Adipocyte (in vitro differentiated cells): ENCODE results near the gene NFIA.
A peak's percentile ranks its signal among the peaks of the same experiment; 100 is the strongest.

Experiments
- DNase-seq: peaks from one replicate; pipeline ENCODE4 v3.0.0-alpha.2; 2015; ENCODE audit warnings: low read depth
- H3K27me3 ChIP-seq: replicated peaks from 2 replicates; pipeline ENCODE4 v1.7.0; 2013; ENCODE audit warnings: mild to moderate bottlenecking, low read length, moderate library complexity; ENCODE audit not compliant: control insufficient read depth, insufficient read depth
- H3K36me3 ChIP-seq: 2 replicates; pipeline ENCODE4 v1.7.0; 2013; ENCODE audit warnings: low read length, mild to moderate bottlenecking, moderate library complexity; ENCODE audit not compliant: control insufficient read depth, insufficient read depth, severe bottlenecking
- H3K4me1 ChIP-seq: 2 replicates; pipeline ENCODE4 v1.7.0; 2013; ENCODE audit warnings: mild to moderate bottlenecking, low read length, moderate library complexity; ENCODE audit not compliant: control insufficient read depth, insufficient read depth
- H3K4me3 ChIP-seq: 2 replicates; pipeline ENCODE4 v1.7.0; 2013; ENCODE audit warnings: mild to moderate bottlenecking, low read length, moderate library complexity
- H3K9ac ChIP-seq: 2 replicates; pipeline ENCODE4 v1.7.0; 2013; ENCODE audit warnings: mild to moderate bottlenecking, low read length, moderate library complexity
- H3K9me3 ChIP-seq: 2 replicates; pipeline ENCODE4 v1.7.0; 2013; ENCODE audit warnings: mild to moderate bottlenecking, low read length, moderate library complexity; ENCODE audit not compliant: control insufficient read depth

NFIA gene

GRCh38 chr1:61307422-61308142, 225.2 kb downstream of the NFIA start:
- no peak for DNase-seq
- Histone ChIP-seq H3K4me3 (no peak overlapping the region), H3K9me3 (no peaks in the 10 kb centered on the region), H3K36me3 (no peaks in the 10 kb centered on the region), H3K9ac (no peak overlapping the region), H3K27me3 (no peaks in the 10 kb centered on the region), H3K4me1 (peaks cover 9% of the 10 kb centered on the region)

- no peak overlapping the region for H3K9ac ChIP-seq
- no peaks in the 10 kb centered on the region for H3K27me3 ChIP-seq
- H3K9me3 ChIP-seq: no peaks in the 10 kb centered on the region
- H3K36me3 ChIP-seq: no peaks in the 10 kb centered on the region
- no peak overlapping the region for H3K4me3 ChIP-seq
- peaks cover 6% of the 10 kb centered on the region for H3K4me1 ChIP-seq
- DNase-seq: no peak
Measured at GRCh38 chr1:61310057-61310456, 227.7 kb downstream of the NFIA start.

DNA sequence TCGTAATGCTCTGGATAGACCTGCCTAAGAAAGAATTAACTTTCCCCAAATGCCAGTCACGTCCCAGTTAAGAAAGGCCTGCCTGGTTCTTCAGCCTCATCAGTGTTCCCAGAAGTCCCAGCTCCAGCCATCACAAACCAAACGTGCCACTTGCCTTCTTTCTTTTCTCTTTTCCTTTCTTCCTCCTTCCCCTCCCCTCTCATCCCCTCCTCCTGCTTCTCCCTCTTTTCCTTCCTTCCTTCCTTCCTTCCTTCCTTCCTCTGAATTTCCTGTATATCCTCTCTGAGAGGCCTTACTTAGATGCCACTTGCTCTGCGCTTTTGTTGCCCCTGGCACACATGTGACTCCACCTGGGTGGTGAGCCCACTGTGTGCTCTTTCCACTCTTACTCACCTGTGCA, 228.2 kb downstream of the NFIA start:
- H3K36me3 ChIP-seq: no peaks in the 10 kb centered on the region
- H3K4me3 ChIP-seq: no peak overlapping the region
- H3K4me1 ChIP-seq: peaks cover 6% of the 10 kb centered on the region

DNA sequence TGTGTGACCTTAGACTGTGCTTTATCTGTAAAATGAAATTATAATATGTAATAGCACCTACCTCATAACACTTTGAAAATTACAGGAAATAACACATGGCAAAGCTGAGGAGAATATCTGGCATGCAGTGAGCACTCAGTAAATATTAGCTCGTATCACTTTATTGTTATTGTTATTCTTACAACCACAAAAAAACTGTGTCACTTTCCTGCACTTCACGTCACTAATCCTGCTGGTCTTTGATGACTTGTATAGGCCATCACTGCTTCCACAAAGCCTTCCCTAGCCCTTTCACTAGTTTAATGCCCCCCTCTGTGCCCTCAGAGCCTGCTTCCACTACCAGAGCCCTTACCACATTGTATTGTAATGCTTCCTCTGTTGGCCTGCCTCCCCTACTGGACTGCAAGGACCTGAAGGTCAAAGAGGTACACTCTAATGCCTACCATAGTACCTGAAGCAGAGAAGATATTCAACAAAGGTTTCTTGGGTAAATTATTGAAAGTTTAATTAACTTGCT, 231.6 kb downstream of the NFIA start:
- no peaks in the 10 kb centered on the region for H3K36me3 ChIP-seq
- peaks cover 12% of the 10 kb centered on the region for H3K4me1 ChIP-seq
- no peak overlapping the region for H3K4me3 ChIP-seq
- no peaks in the 10 kb centered on the region for H3K27me3 ChIP-seq
- no peak for DNase-seq
- H3K9me3 ChIP-seq: no peaks in the 10 kb centered on the region
- no peak overlapping the region for H3K9ac ChIP-seq

More for the DNA sequence above, 228.2 kb downstream of the NFIA start:
- H3K9me3 ChIP-seq: no peaks in the 10 kb centered on the region
- H3K9ac ChIP-seq: no peak overlapping the region
- H3K27me3 ChIP-seq: no peaks in the 10 kb centered on the region
- DNase-seq: no peak

DNA sequence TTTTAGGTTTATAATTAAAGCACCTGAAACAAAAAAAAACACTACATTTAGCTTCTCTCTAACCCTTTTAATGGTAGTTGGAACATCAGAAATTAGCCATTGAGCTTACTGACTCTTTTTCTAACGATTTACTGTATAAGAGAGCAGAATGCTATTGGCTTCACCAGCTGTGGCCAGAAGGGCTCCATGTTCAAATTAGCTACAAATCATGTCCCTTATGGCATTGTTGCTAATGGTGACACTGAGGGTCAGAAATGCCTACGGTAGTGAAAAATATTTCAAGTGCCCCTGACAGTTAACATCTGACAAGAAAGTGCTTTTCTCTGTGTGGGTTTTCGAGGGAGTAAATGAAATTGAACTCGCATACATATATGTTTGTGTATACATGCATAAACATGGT, 232.7 kb downstream of the NFIA start:
- no peak for DNase-seq
- no peak overlapping the region for H3K4me3 ChIP-seq
- no peaks in the 10 kb centered on the region for H3K9me3 ChIP-seq
- no peaks in the 10 kb centered on the region for H3K36me3 ChIP-seq
- H3K27me3 ChIP-seq: no peaks in the 10 kb centered on the region
- no peak overlapping the region for H3K9ac ChIP-seq
- H3K4me1 ChIP-seq: peaks cover 23% of the 10 kb centered on the region

DNA sequence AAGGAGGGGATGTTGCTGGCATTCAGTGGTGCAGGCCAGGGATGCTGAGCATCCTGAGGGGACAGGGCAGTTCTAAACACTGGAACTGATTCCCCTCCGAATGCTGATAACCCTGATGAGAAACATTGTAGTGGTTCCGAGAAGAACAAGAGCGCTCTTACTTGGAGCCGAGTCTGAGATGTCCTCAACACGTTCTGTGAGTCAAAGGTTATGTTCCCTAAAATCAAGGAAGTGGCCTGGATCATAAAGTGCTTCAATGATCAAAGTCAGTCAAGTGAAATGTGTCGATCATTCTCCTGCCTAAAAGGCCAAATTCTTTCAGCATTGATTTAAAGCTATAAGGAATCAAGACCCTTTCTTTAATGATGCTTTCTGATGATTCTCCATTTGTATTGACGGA, 234.1 kb downstream of the NFIA start:
- Histone ChIP-seq H3K4me1 (peaks cover 30% of the 10 kb centered on the region), H3K27me3 (no peaks in the 10 kb centered on the region), H3K4me3 (no peak overlapping the region), H3K9me3 (no peaks in the 10 kb centered on the region), H3K36me3 (no peaks in the 10 kb centered on the region), H3K9ac (no peak overlapping the region)
- no peak for DNase-seq

DNA sequence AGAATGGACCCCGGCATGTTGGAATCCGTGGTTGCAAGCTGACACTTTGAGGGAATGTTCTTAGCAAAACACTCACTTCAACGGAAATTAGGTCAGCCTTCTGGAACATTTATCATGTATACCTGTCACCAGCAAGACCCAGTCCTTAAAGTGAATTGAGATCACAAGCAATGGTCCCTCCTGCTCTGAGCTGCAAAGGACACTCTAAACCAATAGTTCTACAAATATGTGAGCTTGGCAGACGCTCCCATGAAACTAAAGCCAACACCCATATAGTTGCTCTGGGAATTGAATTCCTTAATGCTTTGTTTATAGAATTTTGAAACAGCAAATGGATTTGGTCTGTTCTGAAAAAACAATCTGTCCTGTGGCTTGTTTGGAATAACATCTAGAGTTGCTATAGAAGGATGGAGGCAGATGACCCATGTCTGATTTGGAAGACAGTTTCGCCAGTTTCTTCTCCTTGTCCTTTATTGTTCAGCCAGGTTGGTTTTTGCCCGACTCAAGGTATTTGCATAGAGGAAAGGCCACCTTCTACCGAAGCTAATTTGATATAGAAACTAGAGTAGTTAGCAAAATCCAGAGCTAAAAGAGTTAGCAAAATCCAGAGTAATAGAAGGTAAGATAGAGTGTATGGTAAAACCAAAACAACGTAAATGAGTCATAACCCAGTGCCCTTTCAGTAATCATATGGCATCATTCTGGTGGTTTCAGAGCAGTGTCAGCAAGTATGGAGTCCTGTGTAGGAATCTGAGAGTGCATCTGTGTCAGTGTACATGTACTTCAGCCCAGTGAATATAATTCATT, 236.2 kb downstream of the NFIA start:
- Histone ChIP-seq H3K4me1 (peaks cover 38% of the 10 kb centered on the region), H3K27me3 (no peaks in the 10 kb centered on the region), H3K9me3 (no peaks in the 10 kb centered on the region), H3K4me3 (peak overlapping the region; percentile 70), H3K9ac (peak overlapping the region; percentile 71), H3K36me3 (no peaks in the 10 kb centered on the region)
- peak; percentile 87 for DNase-seq

- no peak for DNase-seq
- no peak overlapping the region for H3K4me3 ChIP-seq
- H3K9me3 ChIP-seq: no peaks in the 10 kb centered on the region
- H3K27me3 ChIP-seq: no peaks in the 10 kb centered on the region
- no peak overlapping the region for H3K9ac ChIP-seq
- H3K4me1 ChIP-seq: peaks cover 43% of the 10 kb centered on the region
- H3K36me3 ChIP-seq: no peaks in the 10 kb centered on the region
Measured at GRCh38 chr1:61320575-61320974, 238.2 kb downstream of the NFIA start.

DNA sequence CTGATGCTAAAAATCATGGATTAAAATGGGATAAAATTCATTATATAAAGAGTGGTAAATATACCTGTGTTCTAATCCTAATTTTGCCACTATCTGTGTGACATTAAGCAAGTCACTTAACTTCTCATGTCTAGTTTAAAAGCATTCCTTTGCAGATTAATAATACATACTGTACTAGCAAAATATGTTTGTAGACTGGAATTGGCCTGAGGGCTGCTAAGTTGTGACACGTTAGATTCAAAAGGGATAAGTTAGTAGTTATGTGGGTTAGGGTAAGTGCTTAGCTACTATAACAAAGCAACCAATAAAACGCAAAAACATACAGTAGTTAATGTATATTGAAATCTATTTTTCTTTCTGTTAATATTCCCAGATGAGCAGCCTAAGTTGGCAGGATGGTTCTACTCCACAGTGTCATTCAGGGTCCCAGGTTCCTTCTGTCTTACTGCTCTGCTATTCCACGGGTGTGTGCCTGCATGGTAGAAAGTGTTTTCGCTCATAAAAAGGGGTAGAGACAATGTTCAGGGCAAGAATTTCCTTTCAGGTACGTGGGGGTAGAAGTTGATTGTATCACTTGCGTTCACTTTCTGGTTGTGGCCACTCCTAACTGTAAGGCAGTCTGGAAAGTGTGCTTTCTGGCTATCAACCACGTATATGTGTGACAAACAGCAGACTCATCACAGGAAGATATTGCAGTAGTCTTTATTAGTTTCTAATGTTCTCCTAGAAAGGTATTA, 239.8 kb downstream of the NFIA start:
- Histone ChIP-seq H3K27me3 (no peaks in the 10 kb centered on the region), H3K9ac (no peak overlapping the region), H3K4me3 (no peak overlapping the region), H3K4me1 (peaks cover 44% of the 10 kb centered on the region), H3K36me3 (no peaks in the 10 kb centered on the region), H3K9me3 (no peaks in the 10 kb centered on the region)
- DNase-seq: no peak

GRCh38 chr1:61322769-61323168, 240.4 kb downstream of the NFIA start:
- Histone ChIP-seq H3K4me3 (no peak overlapping the region), H3K9ac (no peak overlapping the region), H3K9me3 (no peaks in the 10 kb centered on the region), H3K36me3 (no peaks in the 10 kb centered on the region), H3K27me3 (no peaks in the 10 kb centered on the region), H3K4me1 (peaks cover 41% of the 10 kb centered on the region)
- DNase-seq: no peak
